DMS 273 (cell line): ENCODE results near the gene LYRM2.
A peak's percentile ranks its signal among the peaks of the same experiment; 100 is the strongest.

Experiments
- DNase-seq: peaks from one replicate; lab custom pipeline; 2025; ENCODE audit not compliant: unreplicated experiment; lab: John Stamatoyannopoulos, UW

The LYRM2 gene

GRCh38 chr6:89562093-89562973, 76.2 kb downstream of the LYRM2 start:
- no peak for DNase-seq

- no peak for DNase-seq
These were observed 79.1 kb downstream of the LYRM2 start for GRCh38 chr6:89559487-89559886.

GRCh38 chr6:89555806-89556205, 82.7 kb downstream of the LYRM2 start:
- DNase-seq, result no peak

GRCh38 chr6:89555031-89555430, 83.5 kb downstream of the LYRM2 start:
- DNase-seq, result no peak

GRCh38 chr6:89554106-89554505, 84.4 kb downstream of the LYRM2 start:
- DNase-seq, result no peak

- no peak for DNase-seq
These were observed 85.1 kb downstream of the LYRM2 start for GRCh38 chr6:89553431-89553830.

GRCh38 chr6:89547281-89547680, 91.3 kb downstream of the LYRM2 start:
- DNase-seq, result no peak

GRCh38 chr6:89542866-89543265, 95.7 kb downstream of the LYRM2 start:
- DNase-seq, result no peak

GRCh38 chr6:89542081-89542857, 96.3 kb downstream of the LYRM2 start:
- DNase-seq, result no peak

GRCh38 chr6:89539779-89540178, 98.8 kb downstream of the LYRM2 start:
- DNase-seq, result no peak

- peak; percentile 32 for DNase-seq
These were observed 102.3 kb downstream of the LYRM2 start for GRCh38 chr6:89536231-89536630.

GRCh38 chr6:89530982-89531381, 107.6 kb downstream of the LYRM2 start:
- DNase-seq, result no peak

GRCh38 chr6:89528866-89529265, 109.7 kb downstream of the LYRM2 start:
- no peak for DNase-seq

- no peak for DNase-seq
These were observed 110.9 kb downstream of the LYRM2 start for GRCh38 chr6:89527634-89528033.

- DNase-seq, result no peak
These were observed 112.0 kb downstream of the LYRM2 start for GRCh38 chr6:89526563-89526869.

GRCh38 chr6:89525786-89526562, 112.6 kb downstream of the LYRM2 start:
- DNase-seq, result peak; percentile 48

- DNase-seq, result no peak
These were observed 115.8 kb downstream of the LYRM2 start for GRCh38 chr6:89522778-89523177.

- no peak for DNase-seq
These were observed 117.8 kb downstream of the LYRM2 start for GRCh38 chr6:89520736-89521135.

- no peak for DNase-seq
These were observed 120.0 kb downstream of the LYRM2 start for GRCh38 chr6:89518352-89519055.
